GM23248 (cell line): ENCODE results near the gene TNXB. TPM values are rescaled to one million over a fixed set of nuclear protein-coding genes. Genes with fewer than 3 reads are reported as not detected.

Experiments
- DNase-seq: peaks from one replicate; pipeline ENCODE4 v3.0.0-alpha.2; 2015
- H2AFZ ChIP-seq: fragments of 200-600 bp; sonication (generic); 2 replicates; pipeline ENCODE4 v1.6.1; 2016; ENCODE audit warnings: antibody characterized with exemption
- H3F3A ChIP-seq: fragments of 200-600 bp; sonication (generic); 2 replicates; pipeline ENCODE4 v1.6.1; 2016; ENCODE audit warnings: mild to moderate bottlenecking, antibody characterized with exemption, mixed run types; ENCODE audit not compliant: insufficient read depth
- H3K27ac ChIP-seq: fragments of 200-600 bp; sonication (generic); 2 replicates; pipeline ENCODE4 v1.5.1; 2016; ENCODE audit warnings: mild to moderate bottlenecking
- H3K27me3 ChIP-seq: fragments of 200-600 bp; sonication (generic); replicated peaks from 2 replicates; pipeline ENCODE4 v1.6.1; 2016; ENCODE audit warnings: mild to moderate bottlenecking; ENCODE audit not compliant: insufficient read depth
- H3K36me3 ChIP-seq: fragments of 200-600 bp; sonication (generic); 2 replicates; pipeline ENCODE4 v1.6.1; 2016; ENCODE audit warnings: low read depth, mild to moderate bottlenecking
- H3K4me1 ChIP-seq: fragments of 200-600 bp; sonication (generic); 2 replicates; pipeline ENCODE4 v1.6.1; 2016; ENCODE audit warnings: mild to moderate bottlenecking; ENCODE audit not compliant: insufficient read depth
- H3K4me2 ChIP-seq: fragments of 200-600 bp; sonication (generic); one replicate; pipeline ENCODE4 v1.6.1; 2016; ENCODE audit warnings: mild to moderate bottlenecking; ENCODE audit not compliant: unreplicated experiment
- H3K4me3 ChIP-seq: fragments of 200-600 bp; sonication (generic); 2 replicates; pipeline ENCODE4 v1.5.1; 2016; ENCODE audit warnings: mild to moderate bottlenecking
- H3K79me2 ChIP-seq: fragments of 200-600 bp; sonication (generic); 2 replicates; pipeline ENCODE4 v1.6.1; 2016; ENCODE audit warnings: mild to moderate bottlenecking; ENCODE audit not compliant: insufficient read depth
- H3K9ac ChIP-seq: fragments of 200-600 bp; sonication (generic); 2 replicates; pipeline ENCODE4 v1.6.1; 2016; ENCODE audit warnings: mild to moderate bottlenecking
- H3K9me2 ChIP-seq: fragments of 200-600 bp; sonication (generic); 2 replicates; pipeline ENCODE4 v1.6.1; 2016; ENCODE audit warnings: mixed run types, mild to moderate bottlenecking, moderate library complexity; ENCODE audit not compliant: insufficient read depth
- H3K9me3 ChIP-seq: fragments of 200-600 bp; sonication (generic); one replicate; pipeline ENCODE4 v1.6.1; 2017; ENCODE audit warnings: low read depth
- H4K20me1 ChIP-seq: fragments of 200-600 bp; sonication (generic); 2 replicates; pipeline ENCODE4 v1.6.0; 2016; ENCODE audit not compliant: insufficient read depth
- EZH2 ChIP-seq: fragments of 200-600 bp; sonication (generic); IDR thresholded peaks from 2 replicates; pipeline ENCODE4 v1.6.1; 2018; ENCODE audit warnings: antibody characterized with exemption, mild to moderate bottlenecking; ENCODE audit not compliant: insufficient read depth, poor library complexity, severe bottlenecking
- EZH2phosphoT487 ChIP-seq: fragments of 200-600 bp; sonication (generic); IDR thresholded peaks from 2 replicates; pipeline ENCODE4 v1.6.1; 2018; ENCODE audit warnings: antibody characterized with exemption, moderate library complexity, mild to moderate bottlenecking, low read depth; ENCODE audit not compliant: insufficient read depth
- WGBS, 2 experiments: methylation state at CpG; one replicate each; pipeline ENCODE4 v1.1.6; 2015 to 2017; ENCODE audit warnings: low lambda C conversion rate in 2 of 2, low coverage in 1 of 2; ENCODE audit errors: missing lambda C conversion rate in 2 of 2; 5-methylcytosine and 5-hydroxymethylcytosine counted together
- in situ Hi-C: fragments of 300-500 bp; cut with MboI; formaldehyde crosslinking; loops from 2 replicates; pipeline ENCODE4 v1.15.0; 2020
- polyA plus RNA-seq: library from polyadenylated mRNA; unstranded; fragments of >200 nt; fragmentation: Nextera tagmentation; extraction: Ambion mirVana; gene quantifications from 2 replicates; pipeline ENCODE4 v1.2.1, GENCODE V29; 2016
- total RNA-seq: library from RNA; depleted of rRNA; stranded (reverse); fragments of >200 nt; shearing (Covaris generic); gene quantifications from 2 replicates; pipeline ENCODE4 v1.2.3, GENCODE V29; 2014

The TNXB gene
- total and polyA plus RNA-seq, 2 experiments from 2014 or later: 5.2 to 23.8 TPM

DNA sequence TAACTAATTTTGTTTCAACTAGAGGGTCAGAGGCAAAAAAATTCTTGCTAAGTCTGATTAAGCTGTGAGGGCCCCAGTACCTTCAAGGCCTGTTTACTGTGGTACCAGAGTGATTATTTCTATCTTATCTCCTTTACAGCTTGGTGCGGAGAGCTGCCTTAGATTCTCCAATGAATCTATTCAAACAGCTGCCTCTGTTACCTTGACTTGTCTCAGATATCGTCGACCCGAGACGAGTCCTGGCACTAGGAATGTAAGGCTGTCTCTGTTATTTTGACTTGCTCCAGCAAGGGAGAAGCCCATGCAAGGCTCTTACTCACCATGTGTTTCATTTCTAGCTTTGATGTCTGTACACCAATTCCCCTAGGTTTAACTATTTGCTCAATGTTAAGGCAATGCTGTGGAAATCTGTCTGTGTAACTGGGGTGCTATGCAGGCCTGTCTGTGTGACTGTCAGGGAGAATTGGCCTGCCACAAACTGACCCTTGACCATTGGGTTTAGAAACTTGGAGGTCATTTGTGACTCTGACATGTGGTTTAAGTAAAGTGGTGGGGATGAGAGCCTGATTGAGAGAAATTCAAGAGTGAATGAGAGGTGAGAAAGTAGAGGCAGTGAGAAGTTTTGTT is 31.4 kb upstream of the TNXB start:
- Histone ChIP-seq H3K36me3 (no peaks in the 10 kb centered on the region), H4K20me1 (no peaks in the 10 kb centered on the region), H2AFZ (no peak overlapping the region), H3K27me3 (no peaks in the 10 kb centered on the region), H3K4me3 (no peak overlapping the region), H3K9me3 (no peaks in the 10 kb centered on the region), H3K27ac (no peak overlapping the region), H3K4me1 (no peaks in the 10 kb centered on the region), H3K79me2 (no peaks in the 10 kb centered on the region), H3K4me2 (no peak overlapping the region), H3F3A (no peaks in the 10 kb centered on the region), H3K9me2 (no peaks in the 10 kb centered on the region), H3K9ac (no peak overlapping the region)
- in situ Hi-C loops: no loop called here
- TF ChIP-seq EZH2phosphoT487 (no peak), EZH2 (no peak)
- WGBS, 2 experiments: 75 to 84% methylated on average over 5 of the region's 5 CpGs
- DNase-seq: no peak

DNA sequence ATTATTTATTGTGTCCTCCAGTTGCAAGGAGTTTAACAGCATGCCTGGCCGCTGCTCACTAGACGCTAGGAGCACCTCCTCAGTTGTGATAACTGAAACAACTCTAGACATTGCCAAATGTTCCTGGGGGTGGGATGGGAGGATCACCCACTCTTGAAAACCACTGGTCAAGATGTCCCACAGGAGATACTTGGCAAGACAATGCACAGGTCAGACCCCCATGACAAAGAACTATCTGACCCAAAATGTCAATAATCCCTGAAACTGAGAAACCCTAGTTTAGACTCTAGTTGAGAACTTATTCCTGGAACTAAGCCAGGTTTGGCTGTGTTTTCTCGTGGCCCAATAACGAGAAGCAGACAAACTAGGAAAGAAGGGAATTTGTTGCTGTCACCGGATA is 30.5 kb upstream of the TNXB start:
- H3K4me3 ChIP-seq: no peak overlapping the region
- no peak for DNase-seq
- no peaks in the 10 kb centered on the region for H3K79me2 ChIP-seq
- H3K4me2 ChIP-seq: no peak overlapping the region
- no peak overlapping the region for H3K9ac ChIP-seq
- H3K27me3 ChIP-seq: no peaks in the 10 kb centered on the region
- H3K9me2 ChIP-seq: no peaks in the 10 kb centered on the region
- no peaks in the 10 kb centered on the region for H3K4me1 ChIP-seq
- H4K20me1 ChIP-seq: no peaks in the 10 kb centered on the region
- H3K9me3 ChIP-seq: no peaks in the 10 kb centered on the region
- H2AFZ ChIP-seq: no peak overlapping the region
- TF ChIP-seq EZH2 (no peak), EZH2phosphoT487 (no peak)
- H3K36me3 ChIP-seq: no peaks in the 10 kb centered on the region
- H3F3A ChIP-seq: no peaks in the 10 kb centered on the region
- in situ Hi-C loops: no loop called here
- no peak overlapping the region for H3K27ac ChIP-seq
- WGBS, 2 experiments: 39 to 43% methylated on average over 5 of the region's 5 CpGs

DNA sequence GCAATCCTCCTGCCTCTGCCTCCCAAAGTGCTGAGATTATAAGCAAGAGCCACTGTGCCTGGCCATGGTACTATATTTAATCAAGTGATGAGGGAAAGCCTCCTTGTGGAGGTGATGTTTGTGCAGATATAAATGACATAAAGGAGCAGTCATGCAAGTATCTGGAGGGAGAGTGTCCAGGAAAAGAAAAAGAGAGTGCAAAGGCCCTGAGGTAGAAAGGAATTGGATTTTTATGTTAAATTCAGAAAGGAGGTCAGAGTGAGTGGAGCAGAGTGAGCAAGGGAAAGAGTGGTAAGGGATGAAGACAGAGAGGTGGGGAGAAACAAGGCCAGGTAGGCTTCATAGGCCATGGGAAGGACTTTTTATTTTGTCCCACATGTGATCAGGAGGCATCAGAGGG is 28.3 kb upstream of the TNXB start:
- Histone ChIP-seq H3K4me1 (peaks cover 10% of the 10 kb centered on the region; the same call in 1 of the 2 replicates), H3K27me3 (no peaks in the 10 kb centered on the region), H3K9ac (no peak overlapping the region), H3K27ac (no peak overlapping the region), H3K4me3 (no peak overlapping the region), H3K36me3 (no peaks in the 10 kb centered on the region), H4K20me1 (no peaks in the 10 kb centered on the region), H3K79me2 (no peaks in the 10 kb centered on the region), H3K4me2 (no peak overlapping the region), H2AFZ (no peak overlapping the region), H3K9me2 (no peaks in the 10 kb centered on the region), H3F3A (no peaks in the 10 kb centered on the region; the same call in 1 of the 2 replicates), H3K9me3 (no peaks in the 10 kb centered on the region)
- DNase-seq: no peak
- TF ChIP-seq EZH2phosphoT487 (no peak), EZH2 (no peak)
- in situ Hi-C loops: no loop called here

DNA sequence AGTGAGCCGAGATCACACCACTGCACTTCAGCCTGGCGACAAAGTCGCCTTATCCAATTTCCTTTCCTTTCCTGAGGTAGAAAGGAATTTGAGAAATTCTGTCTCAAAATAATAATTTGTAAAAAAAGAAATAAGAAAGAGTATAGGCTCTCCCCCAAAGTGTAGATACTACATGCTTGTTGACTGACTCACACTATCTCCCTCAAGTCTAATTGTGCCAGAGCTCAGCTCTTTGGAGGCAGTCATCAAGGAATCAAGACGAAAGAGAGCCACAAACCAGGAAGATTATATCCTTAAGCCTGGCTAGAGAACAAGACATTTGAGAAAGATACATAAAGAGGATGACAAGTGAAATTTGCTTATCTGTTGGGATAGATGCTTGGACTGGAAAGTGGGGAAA is 24.6 kb upstream of the TNXB start:
- no peaks in the 10 kb centered on the region for H3K36me3 ChIP-seq
- peaks cover 17% of the 10 kb centered on the region; the same call in 1 of the 2 replicates for H3K4me1 ChIP-seq
- H3K79me2 ChIP-seq: peaks cover 11% of the 10 kb centered on the region
- no peaks in the 10 kb centered on the region for H3K9me2 ChIP-seq
- no peak overlapping the region for H3K9ac ChIP-seq
- no peaks in the 10 kb centered on the region; the same call in 1 of the 2 replicates for H3F3A ChIP-seq
- no peaks in the 10 kb centered on the region for H3K9me3 ChIP-seq
- no peak overlapping the region for H3K27ac ChIP-seq
- 58 to 61% methylated on average over 4 of the region's 4 CpGs for WGBS, 2 experiments
- peak; percentile 61 for DNase-seq
- peak overlapping the region; percentile 53 for H3K4me2 ChIP-seq
- no peaks in the 10 kb centered on the region for H3K27me3 ChIP-seq
- in situ Hi-C loops: no loop called here
- no peaks in the 10 kb centered on the region for H4K20me1 ChIP-seq
- TF ChIP-seq EZH2 (no peak), EZH2phosphoT487 (no peak)
- no peak overlapping the region for H3K4me3 ChIP-seq
- peak overlapping the region; percentile 77 for H2AFZ ChIP-seq

DNA sequence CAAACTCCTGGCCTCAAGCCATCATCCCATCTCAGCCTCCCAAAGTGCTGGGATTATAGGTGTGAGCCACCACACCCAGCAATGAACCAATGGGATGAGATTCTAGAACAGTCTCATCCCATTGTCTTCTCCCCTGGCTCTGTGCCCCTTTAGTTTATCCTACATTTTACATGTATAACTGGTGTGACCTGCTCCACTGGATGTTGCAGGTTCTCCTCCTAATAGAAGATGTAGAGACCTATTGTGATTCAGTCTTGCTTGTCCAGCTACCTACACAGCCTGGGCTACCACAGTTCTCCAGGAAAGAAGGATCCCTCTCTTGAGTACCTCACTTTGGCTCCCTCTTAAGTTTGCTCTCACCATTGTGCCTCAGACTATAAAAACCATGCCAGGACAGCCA is 23.0 kb upstream of the TNXB start:
- no peaks in the 10 kb centered on the region; the same call in 1 of the 2 replicates for H3F3A ChIP-seq
- H3K9ac ChIP-seq: no peak overlapping the region
- DNase-seq: no peak
- peaks cover 23% of the 10 kb centered on the region for H3K79me2 ChIP-seq
- no peak overlapping the region for H2AFZ ChIP-seq
- H3K27ac ChIP-seq: no peak overlapping the region
- H3K4me3 ChIP-seq: no peak overlapping the region
- TF ChIP-seq EZH2 (no peak), EZH2phosphoT487 (no peak)
- H3K27me3 ChIP-seq: no peaks in the 10 kb centered on the region
- H4K20me1 ChIP-seq: no peaks in the 10 kb centered on the region
- H3K9me3 ChIP-seq: no peaks in the 10 kb centered on the region
- peaks cover 24% of the 10 kb centered on the region; the same call in 1 of the 2 replicates for H3K4me1 ChIP-seq
- no peaks in the 10 kb centered on the region for H3K9me2 ChIP-seq
- in situ Hi-C loops: no loop called here
- H3K36me3 ChIP-seq: no peaks in the 10 kb centered on the region
- no peak overlapping the region for H3K4me2 ChIP-seq
